Skin of body (tissue), 2 donors: ENCODE data around the gene ECT2. TPM values are rescaled to one million over a fixed set of nuclear protein-coding genes. Genes with fewer than 3 reads are reported as not detected.
"Not testable (repeated sequence)": the region's sequence is repeated elsewhere in the genome, so short reads cannot be mapped to it uniquely, and the experiment has no call there.

Source experiments
- DNase-seq: peaks from one replicate; lab custom pipeline; 2025; lab: John Stamatoyannopoulos, UW
- total RNA-seq: library from RNA; depleted of rRNA; stranded (reverse); fragments of >200 nt; gene quantifications from one replicate; pipeline ENCODE4 v1.2.3, GENCODE V29; 2014

Gene ECT2, protein sequence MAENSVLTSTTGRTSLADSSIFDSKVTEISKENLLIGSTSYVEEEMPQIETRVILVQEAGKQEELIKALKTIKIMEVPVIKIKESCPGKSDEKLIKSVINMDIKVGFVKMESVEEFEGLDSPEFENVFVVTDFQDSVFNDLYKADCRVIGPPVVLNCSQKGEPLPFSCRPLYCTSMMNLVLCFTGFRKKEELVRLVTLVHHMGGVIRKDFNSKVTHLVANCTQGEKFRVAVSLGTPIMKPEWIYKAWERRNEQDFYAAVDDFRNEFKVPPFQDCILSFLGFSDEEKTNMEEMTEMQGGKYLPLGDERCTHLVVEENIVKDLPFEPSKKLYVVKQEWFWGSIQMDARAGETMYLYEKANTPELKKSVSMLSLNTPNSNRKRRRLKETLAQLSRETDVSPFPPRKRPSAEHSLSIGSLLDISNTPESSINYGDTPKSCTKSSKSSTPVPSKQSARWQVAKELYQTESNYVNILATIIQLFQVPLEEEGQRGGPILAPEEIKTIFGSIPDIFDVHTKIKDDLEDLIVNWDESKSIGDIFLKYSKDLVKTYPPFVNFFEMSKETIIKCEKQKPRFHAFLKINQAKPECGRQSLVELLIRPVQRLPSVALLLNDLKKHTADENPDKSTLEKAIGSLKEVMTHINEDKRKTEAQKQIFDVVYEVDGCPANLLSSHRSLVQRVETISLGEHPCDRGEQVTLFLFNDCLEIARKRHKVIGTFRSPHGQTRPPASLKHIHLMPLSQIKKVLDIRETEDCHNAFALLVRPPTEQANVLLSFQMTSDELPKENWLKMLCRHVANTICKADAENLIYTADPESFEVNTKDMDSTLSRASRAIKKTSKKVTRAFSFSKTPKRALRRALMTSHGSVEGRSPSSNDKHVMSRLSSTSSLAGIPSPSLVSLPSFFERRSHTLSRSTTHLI
- total RNA-seq = 27.8 TPM

DNA sequence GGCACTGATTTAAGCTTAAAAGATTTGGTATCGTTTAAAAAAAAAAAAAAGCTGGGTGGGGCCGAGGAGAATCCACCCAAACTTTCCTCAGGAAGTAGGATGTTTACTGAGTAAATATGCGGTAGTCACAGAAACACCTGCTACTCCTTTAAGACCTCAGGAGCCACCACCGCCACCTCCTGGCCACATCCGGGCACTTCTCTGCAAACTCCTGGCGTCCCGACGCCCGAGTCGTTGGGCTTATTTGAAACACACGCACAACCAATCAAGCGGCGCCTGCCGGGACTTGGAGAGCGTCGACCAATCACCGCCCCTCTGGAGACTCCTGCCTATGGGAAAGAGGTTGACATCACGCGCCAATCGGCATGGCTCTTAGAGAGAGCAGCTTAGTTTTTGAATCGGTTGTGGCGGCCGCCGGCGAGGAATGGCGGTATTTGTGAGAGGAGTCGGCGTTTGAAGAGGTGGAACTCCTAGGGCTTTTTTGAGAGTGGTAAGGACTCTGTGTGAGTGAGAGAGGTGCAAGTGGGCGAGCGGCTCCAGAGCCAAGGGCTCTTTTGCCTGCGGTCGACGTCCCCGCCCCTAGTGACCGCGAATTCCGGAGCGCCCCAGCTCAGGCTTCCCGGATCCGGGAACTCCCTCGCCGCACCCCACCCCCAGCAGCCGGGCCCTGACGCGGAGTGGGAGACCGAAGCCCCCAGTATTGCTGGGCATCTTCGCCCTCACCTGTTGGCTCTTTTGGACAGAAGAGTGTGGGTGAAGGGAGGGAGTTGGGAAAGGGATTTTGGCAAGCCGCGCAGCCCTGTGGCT is at the start of gene ECT2:
Gene ECT2, plus strand, starts transcription at position 359 of the 807 bp plus-strand sequence. CDS start 3,805 bp downstream, outside the sequence.
- peak; percentile 100 for DNase-seq

GRCh38 chr3:172700936-172701455 is 49.5 kb upstream of the ECT2 start:
- DNase-seq = no peak

GRCh38 chr3:172701751-172702150 is 48.8 kb upstream of the ECT2 start:
- DNase-seq = no peak

- DNase-seq = no peak
Measured at GRCh38 chr3:172702256-172702655, 48.3 kb upstream of the ECT2 start.

- not testable (repeated sequence) for DNase-seq
Measured at GRCh38 chr3:172702731-172703130, 47.8 kb upstream of the ECT2 start.

- no peak for DNase-seq
Measured at GRCh38 chr3:172704001-172704400, 46.5 kb upstream of the ECT2 start.

- DNase-seq = no peak
Measured at GRCh38 chr3:172705170-172705569, 45.4 kb upstream of the ECT2 start.

DNA sequence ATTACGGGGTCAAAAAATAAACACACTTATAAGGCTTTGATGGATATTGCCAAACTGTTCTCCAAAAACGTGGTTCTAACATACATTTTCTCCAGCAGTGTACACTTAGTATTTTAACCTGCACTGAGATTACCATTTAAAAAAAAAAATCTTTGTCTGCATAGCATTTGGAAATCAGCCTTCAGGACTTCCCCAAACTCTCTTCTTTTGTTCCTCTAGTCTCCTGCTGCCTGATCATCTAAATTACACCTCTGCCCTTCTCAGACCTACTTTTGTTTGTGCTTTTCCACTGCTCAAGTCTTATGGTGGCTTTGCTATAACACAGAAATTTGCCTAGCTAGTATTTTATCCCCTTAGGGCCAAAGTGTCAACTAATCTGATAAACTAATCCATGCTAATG is 43.5 kb upstream of the ECT2 start:
- DNase-seq = no peak

GRCh38 chr3:172707967-172708366 is 42.6 kb upstream of the ECT2 start:
- DNase-seq = no peak

- no peak for DNase-seq
Measured at GRCh38 chr3:172708921-172709773, 41.4 kb upstream of the ECT2 start.

- no peak for DNase-seq
Measured at GRCh38 chr3:172709774-172710663, 40.5 kb upstream of the ECT2 start.

- DNase-seq = peak; percentile 83
Measured at GRCh38 chr3:172710664-172711453, 39.7 kb upstream of the ECT2 start, which contains the start of gene NCEH1. Gene NCEH1, minus strand, starts transcription at chr3:172711067. Its CDS starts 83 bp downstream, at chr3:172710984.

DNA sequence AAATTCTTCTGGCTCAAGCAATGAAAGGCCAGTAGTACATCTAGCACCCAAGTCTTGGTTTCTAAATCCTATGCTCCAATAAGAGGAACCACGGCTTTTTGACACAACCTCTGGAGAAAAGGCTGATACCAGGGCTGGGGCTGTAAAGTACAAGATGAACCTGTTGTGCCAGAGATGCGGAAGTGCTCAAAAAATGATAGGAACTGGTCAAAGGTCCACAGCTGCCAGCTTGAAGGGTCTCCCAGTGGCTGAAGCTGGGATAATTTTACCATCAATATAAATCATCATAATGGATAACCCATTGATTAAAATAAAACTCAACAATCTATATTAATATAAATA is 39.1 kb upstream of the ECT2 start:
- no peak for DNase-seq

DNA sequence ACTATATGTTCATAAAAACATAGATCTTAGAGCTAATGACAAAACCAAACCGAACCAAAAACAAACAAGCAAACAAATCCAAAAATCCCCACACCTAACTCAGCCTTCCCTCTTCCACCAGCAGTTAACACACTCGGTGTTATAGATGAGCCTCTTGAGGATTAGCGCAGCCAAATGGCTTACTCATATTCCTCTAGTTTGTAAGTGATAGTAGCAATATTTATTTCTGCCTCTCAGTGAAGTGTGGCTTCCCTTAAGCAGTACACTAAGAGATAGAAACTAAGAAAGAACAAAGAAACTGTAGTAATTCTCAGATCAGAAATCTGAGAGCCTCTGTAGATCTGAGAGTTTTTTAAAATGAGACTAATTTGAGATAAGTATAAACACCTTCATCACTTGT is 37.2 kb upstream of the ECT2 start:
- DNase-seq = no peak

DNA sequence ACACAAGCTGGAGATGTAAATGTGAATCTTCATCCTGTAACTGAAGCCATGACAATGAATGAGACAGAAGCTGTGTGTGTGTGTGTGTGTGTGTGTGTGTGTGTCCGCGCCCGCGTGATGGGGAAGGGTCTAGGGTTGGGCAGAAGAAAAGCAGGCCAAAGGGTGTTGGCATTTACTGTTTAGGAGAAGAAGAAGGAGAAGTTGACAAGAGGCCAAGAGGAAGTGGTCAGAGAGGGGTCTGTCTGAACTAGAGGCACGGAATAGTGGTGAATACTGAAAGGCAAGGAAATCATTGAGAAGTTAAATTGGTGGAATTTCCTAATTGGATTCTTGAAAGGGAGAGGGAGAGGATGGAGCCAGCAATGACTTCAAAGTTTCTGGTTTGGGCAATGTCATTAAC is 34.0 kb upstream of the ECT2 start:
- DNase-seq = no peak

GRCh38 chr3:172717493-172718088 is 32.9 kb upstream of the ECT2 start:
- no peak for DNase-seq

GRCh38 chr3:172722536-172723040 is 27.9 kb upstream of the ECT2 start:
- DNase-seq = not testable (repeated sequence)

DNA sequence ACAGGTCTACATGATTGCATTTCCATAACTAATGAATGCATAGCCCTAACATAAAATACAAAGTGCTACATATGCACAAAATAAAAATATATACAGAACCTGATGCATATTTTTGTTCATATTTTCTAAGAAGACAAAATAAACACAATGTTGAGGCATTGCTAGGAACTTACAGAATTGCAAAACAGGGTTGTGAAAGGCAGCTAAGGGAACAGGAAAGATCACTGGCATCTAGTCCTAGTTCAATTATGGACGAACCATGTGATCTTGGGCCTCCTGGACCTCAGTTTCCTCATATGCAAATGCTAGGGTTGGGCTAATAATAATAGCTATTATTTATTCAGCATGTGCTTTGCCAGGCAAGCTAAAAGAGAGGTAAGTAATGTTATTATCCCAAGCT is 24.1 kb upstream of the ECT2 start:
- DNase-seq = no peak
